Liver (tissue), 9 donors: Measurements from ENCODE around the gene CARD19. TPM values are rescaled to one million over a fixed set of nuclear protein-coding genes. Genes with fewer than 3 reads are reported as not detected.

ENCODE experiments used
- DNase-seq: peaks from one replicate; pipeline ENCODE4 v3.0.0-alpha.2; 2017; ENCODE audit warnings: low spot score
- H3K27ac ChIP-seq, 2 donors: one replicate each; pipeline ENCODE4 v1.7.0; 2013; ENCODE audit warnings: inconsistent platforms in 2 of 2, low read length in 2 of 2, control low read depth in 1 of 2, low read depth in 1 of 2, mild to moderate bottlenecking in 1 of 2
- H3K27me3 ChIP-seq, 4 donors: one replicate each; pipeline versions ENCODE4 v1.6.1 to v1.7.0; 2013; ENCODE audit warnings: low read length in 3 of 4, inconsistent platforms in 1 of 4, mild to moderate bottlenecking in 1 of 4, moderate library complexity in 1 of 4; ENCODE audit not compliant: control insufficient read depth in 4 of 4, insufficient read depth in 4 of 4
- H3K36me3 ChIP-seq, 4 donors: one replicate each; pipeline versions ENCODE4 v1.6.1 to v1.7.0; 2013; ENCODE audit warnings: low read length in 3 of 4, mild to moderate bottlenecking in 3 of 4, low read depth in 1 of 4, moderate library complexity in 1 of 4; ENCODE audit not compliant: control insufficient read depth in 4 of 4, insufficient read depth in 3 of 4
- H3K4me1 ChIP-seq, 4 donors: one replicate each; pipeline versions ENCODE4 v1.6.1 to v1.7.0; 2013; ENCODE audit warnings: low read length in 3 of 4, mild to moderate bottlenecking in 3 of 4, moderate library complexity in 1 of 4; ENCODE audit not compliant: control insufficient read depth in 4 of 4, insufficient read depth in 4 of 4
- H3K4me3 ChIP-seq, 3 donors: one replicate each; pipeline versions ENCODE4 v1.6.1 to v1.7.0; 2013; ENCODE audit warnings: low read length in 3 of 3, control low read depth in 1 of 3, low read depth in 1 of 3, mild to moderate bottlenecking in 1 of 3
- H3K9ac ChIP-seq, 2 donors: one replicate each; pipeline ENCODE4 v1.7.0; 2013; ENCODE audit warnings: low read length in 2 of 2, mild to moderate bottlenecking in 2 of 2, moderate library complexity in 2 of 2, control low read depth in 1 of 2, low read depth in 1 of 2
- H3K9me3 ChIP-seq, 4 donors: one replicate each; pipeline versions ENCODE4 v1.6.1 to v1.7.0; 2013; ENCODE audit warnings: low read length in 3 of 4; ENCODE audit not compliant: control insufficient read depth in 4 of 4
- ATF3 ChIP-seq: IDR thresholded peaks from 2 replicates; pipeline ENCODE4 v1.6.1; 2016; ENCODE audit warnings: antibody characterized with exemption
- EGR1 ChIP-seq, 2 donors: IDR thresholded peaks; 2 replicates each; pipeline ENCODE4 v1.6.1; 2016 to 2018; ENCODE audit warnings: antibody characterized with exemption in 2 of 2, low read depth in 2 of 2
- FOXA1 ChIP-seq: IDR thresholded peaks from 2 replicates; pipeline ENCODE4 v1.6.1; 2016; ENCODE audit warnings: antibody characterized with exemption
- FOXA2 ChIP-seq: IDR thresholded peaks from 2 replicates; pipeline ENCODE4 v1.6.1; 2016; ENCODE audit warnings: antibody characterized with exemption
- HNF4A ChIP-seq, 2 donors: conservative IDR thresholded peaks; 2 replicates each; pipeline ENCODE4 v1.6.1; 2016; ENCODE audit warnings: antibody characterized with exemption in 2 of 2, mild to moderate bottlenecking in 2 of 2
- HNF4G ChIP-seq: IDR thresholded peaks from 2 replicates; pipeline ENCODE4 v1.6.1; 2016; ENCODE audit warnings: antibody characterized with exemption
- JUND ChIP-seq, 2 donors: IDR thresholded peaks; 2 replicates each; pipeline ENCODE4 v1.6.1; 2016; ENCODE audit warnings: antibody characterized with exemption in 2 of 2
- MAX ChIP-seq: IDR thresholded peaks from 2 replicates; pipeline ENCODE4 v1.6.1; 2016; ENCODE audit warnings: antibody characterized with exemption
- NR2F2 ChIP-seq: IDR thresholded peaks from 2 replicates; pipeline ENCODE4 v1.6.1; 2016; ENCODE audit warnings: antibody characterized with exemption
- RAD21 ChIP-seq, 2 donors: IDR thresholded peaks; 2 replicates each; pipeline ENCODE4 v1.6.1; 2016; ENCODE audit warnings: antibody characterized with exemption in 2 of 2, mild to moderate bottlenecking in 2 of 2
- REST ChIP-seq: IDR thresholded peaks from 2 replicates; pipeline ENCODE4 v1.6.1; 2016; ENCODE audit warnings: antibody characterized with exemption, mild to moderate bottlenecking
- RXRA ChIP-seq, 2 donors: IDR thresholded peaks; 2 replicates each; pipeline ENCODE4 v1.6.1; 2017 to 2018; ENCODE audit warnings: antibody characterized with exemption in 2 of 2, mild to moderate bottlenecking in 1 of 2
- SP1 ChIP-seq: IDR thresholded peaks from 2 replicates; pipeline ENCODE4 v1.6.1; 2018; ENCODE audit warnings: antibody characterized with exemption, mild to moderate bottlenecking
- TAF1 ChIP-seq: conservative IDR thresholded peaks from 2 replicates; pipeline ENCODE4 v1.6.1; 2016; ENCODE audit warnings: antibody characterized with exemption, mild to moderate bottlenecking
- YY1 ChIP-seq: IDR thresholded peaks from 2 replicates; pipeline ENCODE4 v1.6.1; 2016; ENCODE audit warnings: antibody characterized with exemption, mild to moderate bottlenecking
- WGBS: extraction: QIAGEN DNeasy Blood & Tissue Kit; methylation state at CpG from one replicate; pipeline ENCODE4 v1.1.7; 2013; 5-methylcytosine and 5-hydroxymethylcytosine counted together
- polyA plus RNA-seq, 2 donors: library from polyadenylated mRNA; stranded (reverse) in 1 of 2; unstranded in 1 of 2; fragments of 200-250 nt in 1 of 2; fragments of >200 nt in 1 of 2; fragmentation: Nextera tagmentation in 1 of 2; extraction: Ambion mirVana in 1 of 2; gene quantifications; one replicate each; pipeline versions ENCODE4 v1.2.1 to v1.2.3, GENCODE V29; 2013 to 2015
- total RNA-seq, 2 donors: library from RNA; depleted of rRNA; stranded (reverse); fragments of >200 nt; gene quantifications; one replicate each; pipeline ENCODE4 v1.2.3, GENCODE V29; 2014
- TF ChIP-seq, protein P1 (sequence below): IDR thresholded peaks from 2 replicates; pipeline ENCODE4 v1.6.1; 2016; ENCODE audit warnings: antibody characterized with exemption
- TF ChIP-seq, protein P2 (sequence below): fragments of 150-350 bp; IDR thresholded peaks from 2 replicates; pipeline ENCODE4 v1.5.1; 2017; ENCODE audit warnings: improper control_type of control experiment, low read depth, low read length; ENCODE audit not compliant: missing input control
- donor health status: healthy.
- donor health status: healthy.
- donor health status: healthy.
- donor health status: healthy.
- donor health status: healthy.

CARD19 gene
- total and polyA plus RNA-seq, 4 donors: 13.0 to 18.2 (median 16.3) TPM

DNA sequence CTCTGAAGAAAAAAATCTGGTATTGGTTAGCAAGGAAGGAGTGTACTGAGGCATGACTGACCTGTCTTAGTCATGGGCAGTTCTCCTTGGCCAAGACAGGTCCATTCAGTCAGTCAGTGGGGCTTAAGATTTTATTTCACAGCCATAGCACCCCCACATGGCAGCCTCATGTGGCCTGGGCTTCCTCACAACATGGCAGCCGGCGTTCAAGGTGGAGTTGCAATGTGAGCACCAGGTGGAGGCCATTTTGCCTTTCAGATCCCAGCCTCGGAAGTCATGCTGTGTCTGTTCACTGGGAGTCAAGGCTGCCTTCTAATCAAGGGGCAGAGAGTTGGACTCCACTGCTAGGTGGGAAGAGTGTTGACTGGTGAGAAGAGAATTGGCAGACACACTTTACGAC is 10.3 kb upstream of the CARD19 start:
- TF ChIP-seq RAD21 (IDR thresholded peaks at IDR 0.05) (no peak), HNF4G (no peak), HNF4A (conservative IDR thresholded peaks at IDR 0.05) (no peak), RXRA (IDR thresholded peaks at IDR 0.05) (no peak), REST (no peak), EGR1 (IDR thresholded peaks at IDR 0.05; ENCODE audit: low read depth in 2 of 2) (no peak), MAX (no peak), JUND (IDR thresholded peaks at IDR 0.05) (no peak), YY1 (no peak), TAF1 (no peak)
- TF ChIP-seq, protein P1, sequence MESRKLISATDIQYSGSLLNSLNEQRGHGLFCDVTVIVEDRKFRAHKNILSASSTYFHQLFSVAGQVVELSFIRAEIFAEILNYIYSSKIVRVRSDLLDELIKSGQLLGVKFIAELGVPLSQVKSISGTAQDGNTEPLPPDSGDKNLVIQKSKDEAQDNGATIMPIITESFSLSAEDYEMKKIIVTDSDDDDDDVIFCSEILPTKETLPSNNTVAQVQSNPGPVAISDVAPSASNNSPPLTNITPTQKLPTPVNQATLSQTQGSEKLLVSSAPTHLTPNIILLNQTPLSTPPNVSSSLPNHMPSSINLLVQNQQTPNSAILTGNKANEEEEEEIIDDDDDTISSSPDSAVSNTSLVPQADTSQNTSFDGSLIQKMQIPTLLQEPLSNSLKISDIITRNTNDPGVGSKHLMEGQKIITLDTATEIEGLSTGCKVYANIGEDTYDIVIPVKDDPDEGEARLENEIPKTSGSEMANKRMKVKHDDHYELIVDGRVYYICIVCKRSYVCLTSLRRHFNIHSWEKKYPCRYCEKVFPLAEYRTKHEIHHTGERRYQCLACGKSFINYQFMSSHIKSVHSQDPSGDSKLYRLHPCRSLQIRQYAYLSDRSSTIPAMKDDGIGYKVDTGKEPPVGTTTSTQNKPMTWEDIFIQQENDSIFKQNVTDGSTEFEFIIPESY: no peak
- TF ChIP-seq, protein P2, sequence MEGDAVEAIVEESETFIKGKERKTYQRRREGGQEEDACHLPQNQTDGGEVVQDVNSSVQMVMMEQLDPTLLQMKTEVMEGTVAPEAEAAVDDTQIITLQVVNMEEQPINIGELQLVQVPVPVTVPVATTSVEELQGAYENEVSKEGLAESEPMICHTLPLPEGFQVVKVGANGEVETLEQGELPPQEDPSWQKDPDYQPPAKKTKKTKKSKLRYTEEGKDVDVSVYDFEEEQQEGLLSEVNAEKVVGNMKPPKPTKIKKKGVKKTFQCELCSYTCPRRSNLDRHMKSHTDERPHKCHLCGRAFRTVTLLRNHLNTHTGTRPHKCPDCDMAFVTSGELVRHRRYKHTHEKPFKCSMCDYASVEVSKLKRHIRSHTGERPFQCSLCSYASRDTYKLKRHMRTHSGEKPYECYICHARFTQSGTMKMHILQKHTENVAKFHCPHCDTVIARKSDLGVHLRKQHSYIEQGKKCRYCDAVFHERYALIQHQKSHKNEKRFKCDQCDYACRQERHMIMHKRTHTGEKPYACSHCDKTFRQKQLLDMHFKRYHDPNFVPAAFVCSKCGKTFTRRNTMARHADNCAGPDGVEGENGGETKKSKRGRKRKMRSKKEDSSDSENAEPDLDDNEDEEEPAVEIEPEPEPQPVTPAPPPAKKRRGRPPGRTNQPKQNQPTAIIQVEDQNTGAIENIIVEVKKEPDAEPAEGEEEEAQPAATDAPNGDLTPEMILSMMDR: no peak
- no peak overlapping the region for H3K27ac ChIP-seq
- peaks cover 0 to 4% (median 0%) of the 10 kb centered on the region in 4 donors for H3K36me3 ChIP-seq
- no peak for DNase-seq
- H3K9ac ChIP-seq: no peak overlapping the region
- H3K9me3 ChIP-seq: peaks cover 0 to 2% (median 0%) of the 10 kb centered on the region in 4 donors
- no peaks in the 10 kb centered on the region for H3K27me3 ChIP-seq
- no peaks in the 10 kb centered on the region for H3K4me1 ChIP-seq
- no peak overlapping the region for H3K4me3 ChIP-seq
- 98% methylated on average over 4 of the region's 4 CpGs for WGBS

- H3K27ac ChIP-seq: no peak overlapping the region
- no peak overlapping the region for H3K9ac ChIP-seq
- WGBS: 93% methylated on average over 8 of the region's 8 CpGs
- H3K9me3 ChIP-seq: peaks cover 0 to 2% (median 0%) of the 10 kb centered on the region in 4 donors
- DNase-seq: no peak
- H3K27me3 ChIP-seq: no peaks in the 10 kb centered on the region
- H3K4me3 ChIP-seq: no peak overlapping the region
- no peak for TF ChIP-seq NR2F2
- no peak for TF ChIP-seq SP1
- no peak for TF ChIP-seq ATF3
- TF ChIP-seq, protein P2: no peak
- TF ChIP-seq JUND (IDR thresholded peaks at IDR 0.05): no peak
- TF ChIP-seq, protein P1: no peak
- TF ChIP-seq YY1: no peak
- no peak for TF ChIP-seq RAD21 (IDR thresholded peaks at IDR 0.05)
- TF ChIP-seq FOXA1: no peak
- TF ChIP-seq FOXA2: no peak
- no peak for TF ChIP-seq MAX
- no peak for TF ChIP-seq EGR1 (IDR thresholded peaks at IDR 0.05; ENCODE audit: low read depth in 2 of 2)
- no peak for TF ChIP-seq HNF4A (conservative IDR thresholded peaks at IDR 0.05)
- TF ChIP-seq TAF1: no peak
- H3K36me3 ChIP-seq: peaks cover 0 to 4% (median 0%) of the 10 kb centered on the region in 4 donors
- no peaks in the 10 kb centered on the region for H3K4me1 ChIP-seq
Observed at GRCh38 chr9:93086447-93087224, 9.4 kb upstream of the CARD19 start.
